Brain microvascular endothelial cell (primary cell): ENCODE measurements around the gene VCAM1.
A peak's percentile ranks its signal among the peaks of the same experiment; 100 is the strongest.
"Not testable (repeated sequence)": the region's sequence is repeated elsewhere in the genome, so short reads cannot be mapped to it uniquely, and the experiment has no call there.

Experiments
- DNase-seq: peaks from one replicate; pipeline ENCODE4 v3.0.0-alpha.2; 2020
- H3K27ac ChIP-seq: fragments of 250-450 bp; sonication (Bioruptor Pico); 2 replicates; pipeline ENCODE4 v1.5.1; 2020; ENCODE audit warnings: mild to moderate bottlenecking, moderate library complexity
- H3K27me3 ChIP-seq: fragments of 250-450 bp; sonication (Bioruptor Pico); replicated peaks from 2 replicates; pipeline ENCODE4 v1.5.1; 2020; ENCODE audit warnings: mild to moderate bottlenecking
- H3K36me3 ChIP-seq: fragments of 250-450 bp; sonication (Bioruptor Pico); replicated peaks from 2 replicates; pipeline ENCODE4 v1.5.1; 2020; ENCODE audit warnings: mild to moderate bottlenecking
- H3K4me3 ChIP-seq: 2 replicates; pipeline ENCODE4 v1.5.1; 2011; ENCODE audit warnings: low read depth, mild to moderate bottlenecking, control low read depth, low read length, moderate library complexity
- CTCF ChIP-seq: IDR thresholded peaks from 2 replicates; pipeline ENCODE4 v1.5.1; 2011; ENCODE audit warnings: low read depth, mild to moderate bottlenecking, moderate library complexity, low read length, control low read depth, inconsistent platforms; ENCODE audit errors: missing control alignments
- in situ Hi-C: cut with HindIII; loops from 2 replicates; pipeline ENCODE4 v1.10.0; 2017; ENCODE audit warnings: low sequenced_read_pairs, low pct_ligation_motif_present

The VCAM1 gene

GRCh38 chr1:100708476-100709062 lies 11.0 kb upstream of the VCAM1 start:
- H3K27me3 ChIP-seq, result no peaks in the 10 kb centered on the region
- no peak overlapping the region for H3K4me3 ChIP-seq
- in situ Hi-C loops, result no loop called here
- no peaks in the 10 kb centered on the region for H3K36me3 ChIP-seq
- DNase-seq, result no peak
- H3K27ac ChIP-seq, result peak overlapping the region; percentile 24
- TF ChIP-seq CTCF, result no peak

- DNase-seq, result no peak
- in situ Hi-C loops, result no loop called here
Observed at GRCh38 chr1:100710906-100711682, 8.4 kb upstream of the VCAM1 start.

DNA sequence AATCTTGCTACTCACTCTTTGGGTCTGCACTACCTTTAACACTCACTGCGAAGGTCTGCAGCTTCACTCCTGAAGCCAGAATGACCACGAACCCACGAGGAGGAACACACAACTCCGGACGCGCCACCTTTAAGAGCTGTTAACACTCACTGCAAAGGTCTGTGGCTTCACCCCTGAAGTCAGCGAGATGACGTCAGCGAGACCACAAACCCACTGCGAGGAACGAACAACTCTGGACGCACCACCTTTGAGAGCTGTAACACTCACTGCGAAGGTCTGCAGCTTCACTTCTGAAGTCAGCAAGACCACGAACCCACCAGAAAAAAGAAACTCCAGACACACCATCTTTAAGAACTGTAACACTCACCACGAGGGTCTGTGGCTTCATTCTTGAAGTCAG lies 6.5 kb upstream of the VCAM1 start:
- in situ Hi-C loops, result not testable (repeated sequence)

More at GRCh38 chr1:100710906-100711682, 8.4 kb upstream of the VCAM1 start:
- no peak for TF ChIP-seq CTCF
- no peak overlapping the region for H3K27ac ChIP-seq
- H3K27me3 ChIP-seq, result no peaks in the 10 kb centered on the region
- H3K4me3 ChIP-seq, result no peak overlapping the region
- no peaks in the 10 kb centered on the region for H3K36me3 ChIP-seq

GRCh38 chr1:100713626-100714025 lies 5.9 kb upstream of the VCAM1 start:
- TF ChIP-seq CTCF, result no peak
- in situ Hi-C loops, result no loop called here
- H3K27ac ChIP-seq, result peak overlapping the region; percentile 53
- DNase-seq, result no peak
- no peaks in the 10 kb centered on the region for H3K27me3 ChIP-seq
- no peak overlapping the region for H3K4me3 ChIP-seq
- H3K36me3 ChIP-seq, result no peaks in the 10 kb centered on the region

More for the DNA sequence above, 6.5 kb upstream of the VCAM1 start:
- DNase-seq, result peak; percentile 66
- H3K36me3 ChIP-seq, H3K4me3 ChIP-seq, H3K27me3 ChIP-seq: not testable (repeated sequence)
- H3K27ac ChIP-seq, result peak overlapping the region; percentile 53

DNA sequence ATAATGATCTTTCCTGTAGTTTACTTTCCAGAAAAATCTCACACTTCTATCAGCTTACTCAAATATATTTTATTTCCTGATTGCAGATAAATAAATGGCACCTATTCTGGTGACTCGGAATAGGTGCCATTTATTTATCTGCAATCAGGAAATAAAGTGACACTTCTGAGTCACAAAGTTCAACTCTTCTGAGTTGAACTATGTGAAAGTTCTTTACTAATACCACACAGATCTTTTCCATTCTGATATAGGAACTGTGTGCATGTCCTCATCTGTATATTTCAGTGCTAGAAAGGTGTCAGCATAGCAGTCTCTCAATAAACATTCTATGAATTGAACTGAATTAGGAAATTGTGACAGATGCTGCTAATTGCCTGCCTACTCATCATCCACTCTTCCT lies 4.9 kb upstream of the VCAM1 start:
- TF ChIP-seq CTCF, result no peak
- no peaks in the 10 kb centered on the region for H3K36me3 ChIP-seq
- in situ Hi-C loops, result no loop called here
- H3K4me3 ChIP-seq, result no peak overlapping the region
- H3K27me3 ChIP-seq, result no peaks in the 10 kb centered on the region
- H3K27ac ChIP-seq, result no peak overlapping the region
- no peak for DNase-seq

DNA sequence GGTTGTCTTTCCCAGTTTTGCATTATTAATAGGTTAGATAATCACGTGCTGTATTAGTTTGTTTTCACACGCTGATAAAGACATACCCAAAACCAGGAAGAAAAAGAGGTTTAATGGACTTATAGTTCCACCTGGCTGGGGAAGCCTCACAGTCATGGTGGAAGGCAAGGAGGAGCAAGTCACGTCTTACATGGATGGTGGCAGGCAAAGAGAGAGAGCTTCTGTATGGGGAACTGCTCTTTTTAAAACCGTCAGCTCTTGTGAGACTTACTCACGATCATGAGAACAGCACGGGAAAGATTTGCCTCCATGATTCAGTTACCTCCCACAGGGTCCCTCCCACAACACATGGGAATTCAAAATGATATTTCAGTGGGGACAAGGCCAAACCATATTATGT lies 2.3 kb upstream of the VCAM1 start:
- in situ Hi-C loops, result no loop called here
- H3K27ac ChIP-seq, result no peak overlapping the region
- TF ChIP-seq CTCF, result no peak
- H3K36me3 ChIP-seq, result no peaks in the 10 kb centered on the region
- DNase-seq, result no peak
- no peak overlapping the region for H3K4me3 ChIP-seq
- H3K27me3 ChIP-seq, result no peaks in the 10 kb centered on the region
